ENCODE results near the gene ADAMTS13.

The ADAMTS13 gene

DNA sequence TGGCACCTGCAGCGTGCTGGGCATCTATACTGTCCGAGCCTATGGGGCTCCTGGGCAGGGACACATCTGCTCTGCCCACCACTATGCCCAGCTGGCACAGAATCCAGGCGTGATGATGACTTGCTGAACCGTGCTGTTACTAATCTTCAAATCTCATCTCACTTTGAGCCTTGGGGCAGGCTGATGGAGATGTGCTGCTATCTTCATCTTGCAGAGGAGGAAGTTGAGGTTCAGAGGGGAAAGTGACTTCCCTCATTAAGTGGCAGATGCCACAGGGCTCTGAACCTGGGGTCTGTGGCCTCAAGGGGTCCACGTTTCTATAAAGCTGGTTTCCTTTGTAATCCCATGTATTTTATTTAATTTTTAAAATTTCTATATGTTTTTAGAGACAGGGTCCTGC, 52.0 kb downstream of the ADAMTS13 start:
- TF ChIP-seq CTCF (IDR thresholded peaks at IDR 0.05; ENCODE audit: insufficient read depth, low read depth, low read length, missing control alignments) = no peak
- DNase-seq (ENCODE audit: low read depth) = no peak
- no peak overlapping the region for H3K4me3 ChIP-seq (ENCODE audit: low read length)

DNA sequence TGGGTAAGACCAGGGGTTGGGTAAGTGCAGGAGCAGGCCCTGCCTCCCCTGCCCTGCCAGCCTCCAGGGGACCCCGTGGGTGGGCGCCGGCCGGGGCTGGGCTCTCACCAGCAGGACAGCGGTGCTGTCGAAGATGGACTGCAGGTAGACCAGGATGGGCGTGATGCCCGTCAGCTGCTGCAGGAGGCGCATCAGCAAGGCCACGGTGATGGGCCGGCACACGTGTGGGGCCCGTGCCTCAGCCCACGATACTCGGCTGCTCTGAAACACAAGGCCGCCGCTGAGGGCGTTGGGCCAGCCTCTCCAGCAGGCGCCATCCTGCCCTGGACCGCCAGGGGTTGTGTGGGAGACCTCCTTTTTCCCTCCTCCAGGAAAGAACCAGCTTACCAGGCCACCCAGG, 52.7 kb downstream of the ADAMTS13 start:
- TF ChIP-seq CTCF (IDR thresholded peaks at IDR 0.05; ENCODE audit: insufficient read depth, low read depth, low read length, missing control alignments) = no peak
- no peak for DNase-seq (ENCODE audit: low read depth)
- no peak overlapping the region for H3K4me3 ChIP-seq (ENCODE audit: low read length)

DNA sequence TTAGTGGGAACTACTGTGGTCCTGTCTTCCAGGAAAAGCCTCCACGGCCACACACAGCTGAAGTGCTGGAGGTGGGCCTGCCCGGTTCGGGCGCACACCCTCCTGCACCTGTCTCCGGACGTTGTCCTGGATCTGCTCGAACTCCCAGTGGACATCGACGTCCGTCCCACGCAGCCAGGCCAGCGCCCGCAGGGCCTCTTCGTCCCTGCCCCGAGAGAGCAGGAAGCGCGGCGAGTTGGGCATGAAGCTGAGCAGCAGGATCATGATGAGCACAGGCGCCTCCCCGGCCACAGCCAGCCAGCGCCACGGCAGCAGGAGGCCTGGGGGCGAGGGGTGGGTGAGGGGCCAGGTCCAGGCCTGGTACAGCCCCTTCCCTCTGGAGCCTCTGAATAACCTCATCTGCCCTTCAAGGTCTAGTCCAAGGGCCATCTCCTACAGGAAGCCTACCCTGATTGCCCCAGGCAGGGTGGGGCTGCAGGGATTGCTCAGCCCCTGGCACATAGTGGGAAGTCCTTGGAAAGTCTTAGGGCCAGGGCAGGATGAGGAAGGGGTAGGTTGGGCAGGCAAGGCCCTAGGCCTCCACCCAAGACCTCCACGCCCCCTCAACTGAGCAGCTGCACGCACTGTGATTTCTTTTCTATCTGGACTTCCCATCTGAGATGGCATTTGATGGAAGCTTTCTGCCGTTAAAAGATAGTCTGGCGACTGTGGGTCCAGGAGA, 53.3 kb downstream of the ADAMTS13 start:
- H3K4me3 ChIP-seq (ENCODE audit: low read length) = no peak overlapping the region
- TF ChIP-seq CTCF (IDR thresholded peaks at IDR 0.05; ENCODE audit: insufficient read depth, low read depth, low read length, missing control alignments) = no peak
- DNase-seq (ENCODE audit: low read depth) = no peak

GRCh38 chr9:133476036-133476931, 54.1 kb downstream of the ADAMTS13 start:
- no peak for DNase-seq (ENCODE audit: low read depth)
- TF ChIP-seq CTCF (IDR thresholded peaks at IDR 0.05; ENCODE audit: insufficient read depth, low read depth, low read length, missing control alignments) = no peak
- H3K4me3 ChIP-seq (ENCODE audit: low read length) = no peak overlapping the region

DNA sequence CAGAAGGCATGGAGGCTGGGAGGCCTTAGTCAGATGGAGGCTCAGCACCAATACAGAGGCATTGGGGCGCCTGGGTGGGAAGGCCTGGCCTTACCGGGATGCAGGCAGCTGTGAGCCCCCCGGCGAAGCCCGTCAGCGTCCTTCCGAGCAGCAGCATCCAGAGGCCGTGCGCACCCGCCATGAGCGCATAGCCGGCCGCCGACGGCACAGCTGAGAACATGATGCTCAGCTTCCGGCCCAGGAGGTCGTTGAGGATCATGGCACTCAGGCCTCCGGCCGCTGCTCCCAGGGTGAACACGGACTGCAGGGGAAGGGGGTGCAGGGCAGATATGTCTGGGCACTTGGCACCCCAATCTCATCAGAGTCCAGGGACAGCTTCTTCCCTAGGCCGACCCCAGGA, 54.8 kb downstream of the ADAMTS13 start:
- DNase-seq (ENCODE audit: low read depth) = no peak
- TF ChIP-seq CTCF (IDR thresholded peaks at IDR 0.05; ENCODE audit: insufficient read depth, low read depth, low read length, missing control alignments) = no peak
- no peak overlapping the region for H3K4me3 ChIP-seq (ENCODE audit: low read length)

DNA sequence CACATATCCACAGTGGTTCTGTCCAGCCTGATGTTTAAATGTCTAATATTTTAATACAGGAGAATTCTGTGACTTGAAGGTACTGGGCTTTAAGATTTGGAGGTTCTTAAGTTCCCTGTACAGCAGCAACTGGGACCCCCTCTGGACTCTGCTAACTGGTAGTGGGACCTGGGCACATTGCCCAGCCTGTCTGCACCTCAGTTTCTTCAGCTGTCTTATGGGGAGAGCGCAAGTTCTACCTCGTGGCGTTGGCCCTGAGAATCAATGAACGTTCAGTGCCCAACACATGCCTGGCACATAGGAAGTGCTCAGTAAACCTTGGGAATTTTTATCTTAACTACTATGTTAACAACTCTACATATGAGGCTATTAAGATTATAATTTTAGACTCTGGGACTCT, 55.3 kb downstream of the ADAMTS13 start:
- no peak for DNase-seq (ENCODE audit: low read depth)
- no peak overlapping the region for H3K4me3 ChIP-seq (ENCODE audit: low read length)
- no peak for TF ChIP-seq CTCF (IDR thresholded peaks at IDR 0.05; ENCODE audit: insufficient read depth, low read depth, low read length, missing control alignments)

Data from epithelial cell of esophagus (primary cell).